Upper lobe of left lung (tissue), 4 donors: Measurements from ENCODE around the gene RPS6KA2.

Experiments used
- POLR2A ChIP-seq, 4 donors: fragments of 450-650 bp; IDR thresholded peaks; one replicate each; pipeline ENCODE4 v1.5.1; 2016 to 2017; ENCODE audit warnings: antibody characterized with exemption in 4 of 4, mild to moderate bottlenecking in 2 of 4
- TF ChIP-seq, protein P1 (sequence below), 6 experiments: fragments of 450-650 bp in 4 of 6; fragments of 200-600 bp in 2 of 6; sonication (generic) in 2 of 6; IDR thresholded peaks; one replicate each; pipeline ENCODE4 v1.5.1; 2016 to 2019; ENCODE audit warnings: antibody characterized with exemption in 6 of 6

DNA sequence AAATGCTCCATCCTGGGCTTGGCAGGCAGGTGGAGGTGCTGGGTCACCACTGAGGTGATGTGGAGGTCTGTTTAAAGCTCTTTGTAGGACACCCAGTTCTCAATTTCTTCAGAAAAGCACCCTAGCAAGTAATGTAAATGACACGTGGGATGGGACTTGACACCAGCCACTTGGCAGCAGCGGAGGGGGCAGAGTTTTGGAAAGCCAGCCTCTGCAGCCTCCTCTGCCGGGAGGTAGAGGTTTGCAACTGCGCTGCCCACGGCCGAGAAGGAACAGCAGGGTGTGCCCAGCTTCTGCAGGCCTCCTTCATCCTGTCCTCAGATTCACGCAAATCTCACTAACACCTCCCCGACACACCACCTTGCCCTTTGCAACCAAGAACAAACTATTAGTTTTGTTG lies 117.9 kb downstream of the RPS6KA2 start:
- TF ChIP-seq, protein P1, sequence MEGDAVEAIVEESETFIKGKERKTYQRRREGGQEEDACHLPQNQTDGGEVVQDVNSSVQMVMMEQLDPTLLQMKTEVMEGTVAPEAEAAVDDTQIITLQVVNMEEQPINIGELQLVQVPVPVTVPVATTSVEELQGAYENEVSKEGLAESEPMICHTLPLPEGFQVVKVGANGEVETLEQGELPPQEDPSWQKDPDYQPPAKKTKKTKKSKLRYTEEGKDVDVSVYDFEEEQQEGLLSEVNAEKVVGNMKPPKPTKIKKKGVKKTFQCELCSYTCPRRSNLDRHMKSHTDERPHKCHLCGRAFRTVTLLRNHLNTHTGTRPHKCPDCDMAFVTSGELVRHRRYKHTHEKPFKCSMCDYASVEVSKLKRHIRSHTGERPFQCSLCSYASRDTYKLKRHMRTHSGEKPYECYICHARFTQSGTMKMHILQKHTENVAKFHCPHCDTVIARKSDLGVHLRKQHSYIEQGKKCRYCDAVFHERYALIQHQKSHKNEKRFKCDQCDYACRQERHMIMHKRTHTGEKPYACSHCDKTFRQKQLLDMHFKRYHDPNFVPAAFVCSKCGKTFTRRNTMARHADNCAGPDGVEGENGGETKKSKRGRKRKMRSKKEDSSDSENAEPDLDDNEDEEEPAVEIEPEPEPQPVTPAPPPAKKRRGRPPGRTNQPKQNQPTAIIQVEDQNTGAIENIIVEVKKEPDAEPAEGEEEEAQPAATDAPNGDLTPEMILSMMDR (IDR thresholded peaks at IDR 0.05) = no peak
- TF ChIP-seq POLR2A (IDR thresholded peaks at IDR 0.05) = no peak
